ELR (cell line): ENCODE measurements around the gene ATP1A2.

Experiments used
- DNase-seq: peaks from one replicate; pipeline ENCODE4 v3.0.0-alpha.2; 2015; ENCODE audit warnings: low read depth

The ATP1A2 gene

GRCh38 chr1:160085686-160086455 is 29.7 kb upstream of the ATP1A2 start:
- peak; percentile 78 for DNase-seq

GRCh38 chr1:160086456-160086892 is 29.1 kb upstream of the ATP1A2 start:
- DNase-seq, result no peak

- no peak for DNase-seq
These were observed 28.4 kb upstream of the ATP1A2 start for GRCh38 chr1:160087118-160087662.

GRCh38 chr1:160089883-160090282 is 25.7 kb upstream of the ATP1A2 start:
- no peak for DNase-seq

- no peak for DNase-seq
These were observed 24.8 kb upstream of the ATP1A2 start for GRCh38 chr1:160090760-160091159.

- DNase-seq, result no peak
These were observed 23.8 kb upstream of the ATP1A2 start for GRCh38 chr1:160091666-160092223.

- DNase-seq, result no peak
These were observed 23.0 kb upstream of the ATP1A2 start for GRCh38 chr1:160092366-160093068.

GRCh38 chr1:160093069-160093395 is 22.5 kb upstream of the ATP1A2 start:
- no peak for DNase-seq

- no peak for DNase-seq
These were observed 21.8 kb upstream of the ATP1A2 start for GRCh38 chr1:160093624-160094290.

GRCh38 chr1:160094291-160094625 is 21.3 kb upstream of the ATP1A2 start:
- no peak for DNase-seq

GRCh38 chr1:160094806-160095205 is 20.8 kb upstream of the ATP1A2 start:
- no peak for DNase-seq

- DNase-seq, result no peak
These were observed 20.0 kb upstream of the ATP1A2 start for GRCh38 chr1:160095382-160096105.

GRCh38 chr1:160096274-160097116 is 19.1 kb upstream of the ATP1A2 start:
- peak; percentile 81 for DNase-seq

GRCh38 chr1:160097151-160097910 is 18.2 kb upstream of the ATP1A2 start:
- no peak for DNase-seq

- DNase-seq, result peak; percentile 82
These were observed 17.4 kb upstream of the ATP1A2 start, which contains the start of gene IGSF8 for GRCh38 chr1:160097911-160098851. IGSF8 (minus strand) TSS chr1:160098619; CDS start chr1:160098472, 147 bp downstream.

- DNase-seq, result peak; percentile 94
These were observed 16.6 kb upstream of the ATP1A2 start for GRCh38 chr1:160098852-160099561.

- DNase-seq, result no peak
These were observed 15.7 kb upstream of the ATP1A2 start for GRCh38 chr1:160099716-160100375.
